CD4-positive, alpha-beta T cell treated with Interleukin-17A for 1 hour (primary cell): Measurements from ENCODE around the gene PPIL1.

Experiments
- DNase-seq: peaks from one replicate; pipeline ENCODE4 v3.0.0-alpha.2; 2020

Gene PPIL1

GRCh38 chr6:36888115-36888643 lies 13.6 kb upstream of the PPIL1 start:
- DNase-seq, result no peak

- no peak for DNase-seq
These were observed 12.5 kb upstream of the PPIL1 start for GRCh38 chr6:36886950-36887618.

- DNase-seq, result peak; percentile 98
These were observed 11.1 kb upstream of the PPIL1 start, which contains the start of gene C6orf89 for GRCh38 chr6:36885461-36886401. TSS of gene C6orf89 (plus strand) at chr6:36885952. CDS start at chr6:36899445, 13,493 bp downstream.

GRCh38 chr6:36884610-36885009 lies 10.0 kb upstream of the PPIL1 start:
- no peak for DNase-seq

- DNase-seq, result no peak
These were observed 639 bp upstream of the PPIL1 start for GRCh38 chr6:36875250-36875633.

GRCh38 chr6:36873612-36874442 lies 776 bp downstream of the PPIL1 start:
- no peak for DNase-seq

GRCh38 chr6:36873115-36873514 lies 1.5 kb downstream of the PPIL1 start:
- DNase-seq, result no peak

- no peak for DNase-seq
These were observed 2.9 kb downstream of the PPIL1 start for GRCh38 chr6:36871686-36872085.

- DNase-seq, result no peak
These were observed 7.0 kb downstream of the PPIL1 start for GRCh38 chr6:36867471-36868224.

- DNase-seq, result peak; percentile 5
These were observed 8.8 kb downstream of the PPIL1 start for GRCh38 chr6:36865835-36866234.

- no peak for DNase-seq
These were observed 10.7 kb downstream of the PPIL1 start for GRCh38 chr6:36863670-36864540.

- DNase-seq, result no peak
These were observed 11.7 kb downstream of the PPIL1 start for GRCh38 chr6:36862848-36863382.

GRCh38 chr6:36862164-36862847 lies 12.3 kb downstream of the PPIL1 start:
- no peak for DNase-seq

- DNase-seq, result no peak
These were observed 14.5 kb downstream of the PPIL1 start for GRCh38 chr6:36860126-36860525.

GRCh38 chr6:36858407-36858981 lies 16.1 kb downstream of the PPIL1 start:
- no peak for DNase-seq

GRCh38 chr6:36857325-36857724 lies 17.3 kb downstream of the PPIL1 start:
- no peak for DNase-seq

GRCh38 chr6:36856277-36856676 lies 18.3 kb downstream of the PPIL1 start:
- DNase-seq, result no peak

GRCh38 chr6:36855750-36856149 lies 18.9 kb downstream of the PPIL1 start:
- no peak for DNase-seq

- peak; percentile 10 for DNase-seq
These were observed 21.3 kb downstream of the PPIL1 start for GRCh38 chr6:36853325-36853724.
